Stimulated activated CD4-positive, alpha-beta T cell treated with anti-CD3 and anti-CD28 coated beads, Interleukin-4, amount 100 ng/mL, for 4 hours (primary cell): ENCODE data around the gene GRAMD1B.
"Not testable (repeated sequence)": the region's sequence is repeated elsewhere in the genome, so short reads cannot be mapped to it uniquely, and the experiment has no call there.

Experiments
- DNase-seq, 2 experiments: peaks; one replicate each; pipeline ENCODE4 v3.0.0-alpha.2; 2020

Gene GRAMD1B

DNA sequence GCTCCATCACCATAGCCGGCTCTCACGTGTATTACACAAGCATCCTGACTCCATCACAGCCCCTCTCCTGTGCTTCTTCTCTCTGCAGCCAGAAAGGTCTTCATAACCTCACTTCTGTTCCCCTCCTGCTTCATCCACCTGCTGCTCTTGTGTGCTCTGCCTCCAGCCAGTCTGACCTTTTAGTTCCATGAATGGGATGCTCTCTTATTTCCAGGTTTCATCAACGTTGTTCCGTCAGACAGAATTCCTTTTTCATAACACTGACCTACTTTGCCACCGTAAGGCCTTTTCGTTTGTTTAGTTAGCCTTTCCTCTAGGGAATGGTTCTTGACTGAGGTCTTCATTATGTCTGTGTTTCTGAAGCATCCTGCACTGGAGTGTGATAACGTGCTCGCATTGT is 18.8 kb downstream of the GRAMD1B start:
- DNase-seq = no peak

DNA sequence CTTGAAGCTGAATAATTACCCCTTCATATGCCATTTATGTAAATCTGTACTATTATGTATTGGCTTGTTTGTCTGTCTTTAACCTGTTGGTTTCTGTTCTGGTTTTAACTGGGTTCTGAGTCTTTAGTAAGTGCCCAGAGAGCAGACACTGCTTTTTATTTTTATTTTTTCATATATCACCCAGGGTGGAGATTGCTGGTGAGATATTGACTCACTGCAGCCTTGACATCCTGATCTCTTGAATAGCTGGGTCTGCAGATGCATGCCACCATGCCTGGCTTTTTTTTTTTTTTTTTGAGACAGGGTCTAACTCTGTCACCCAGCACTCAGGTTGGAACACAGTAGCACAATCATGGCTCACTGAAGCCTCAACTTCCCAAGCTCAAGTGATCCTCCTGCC is 19.4 kb downstream of the GRAMD1B start:
- no peak for DNase-seq

- no peak for DNase-seq
Observed at GRCh38 chr11:123450623-123451022, 20.6 kb downstream of the GRAMD1B start.

- no peak for DNase-seq
Observed at GRCh38 chr11:123451183-123451781, 21.2 kb downstream of the GRAMD1B start.

DNA sequence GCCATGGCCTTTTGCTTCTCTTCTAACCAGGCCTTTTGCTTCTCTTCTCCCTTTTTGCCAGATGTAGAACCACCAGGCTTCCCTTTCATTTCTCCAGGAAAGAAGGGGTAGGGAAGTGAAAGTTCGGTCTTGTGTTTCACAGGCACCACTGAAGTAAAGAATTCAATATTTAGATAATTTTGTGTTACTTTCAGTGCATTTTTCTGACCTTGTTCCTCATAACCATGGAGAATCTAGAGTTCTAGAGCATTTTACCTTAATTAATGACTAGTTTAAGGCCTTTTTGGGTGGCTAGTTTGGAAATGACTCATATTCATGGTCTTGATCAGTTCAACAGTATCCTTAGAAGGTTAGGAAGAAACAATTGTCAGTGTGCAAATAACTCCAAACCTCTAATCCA is 22.7 kb downstream of the GRAMD1B start:
- DNase-seq = no peak

GRCh38 chr11:123454060-123454651 is 24.1 kb downstream of the GRAMD1B start:
- peak; percentile 6 to 56 for DNase-seq

DNA sequence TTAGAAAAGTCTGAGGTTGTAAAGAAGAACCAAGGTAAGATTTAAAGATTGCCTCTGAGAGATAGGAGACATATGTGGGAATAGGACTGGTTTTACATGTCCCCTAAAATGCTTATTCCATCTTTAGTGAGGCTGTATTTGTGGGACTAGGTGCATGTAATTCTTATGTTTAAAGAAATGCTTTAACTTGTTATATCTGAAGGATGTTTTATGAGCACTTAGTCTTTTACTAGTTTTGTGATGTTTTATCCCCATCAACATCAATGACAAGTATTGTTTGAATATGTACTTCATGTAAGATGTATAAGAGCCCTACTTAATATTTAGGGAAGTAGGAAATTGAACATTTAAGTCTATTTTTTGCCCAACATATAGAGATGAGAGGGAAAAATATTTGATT is 24.7 kb downstream of the GRAMD1B start:
- DNase-seq = no peak

DNA sequence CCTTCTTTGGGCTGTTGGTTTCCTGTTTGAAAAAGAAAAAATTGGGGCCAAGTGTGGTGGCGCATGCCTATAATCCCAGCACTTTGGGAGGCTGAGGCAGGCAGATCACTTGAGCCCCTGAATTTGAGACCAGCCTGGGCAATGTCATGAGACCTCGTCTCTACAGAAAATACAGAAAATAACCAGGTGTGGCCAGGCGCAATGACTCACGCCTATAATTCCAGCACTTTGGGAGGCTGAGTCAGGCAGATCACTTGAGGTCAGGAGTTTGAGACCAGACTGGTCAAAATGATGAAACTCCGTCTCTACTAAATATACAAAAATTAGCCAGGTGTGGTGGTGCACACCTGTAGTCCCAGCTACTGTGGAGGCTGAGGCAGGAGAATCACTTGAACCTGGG is 26.4 kb downstream of the GRAMD1B start:
- DNase-seq = not testable (repeated sequence)

DNA sequence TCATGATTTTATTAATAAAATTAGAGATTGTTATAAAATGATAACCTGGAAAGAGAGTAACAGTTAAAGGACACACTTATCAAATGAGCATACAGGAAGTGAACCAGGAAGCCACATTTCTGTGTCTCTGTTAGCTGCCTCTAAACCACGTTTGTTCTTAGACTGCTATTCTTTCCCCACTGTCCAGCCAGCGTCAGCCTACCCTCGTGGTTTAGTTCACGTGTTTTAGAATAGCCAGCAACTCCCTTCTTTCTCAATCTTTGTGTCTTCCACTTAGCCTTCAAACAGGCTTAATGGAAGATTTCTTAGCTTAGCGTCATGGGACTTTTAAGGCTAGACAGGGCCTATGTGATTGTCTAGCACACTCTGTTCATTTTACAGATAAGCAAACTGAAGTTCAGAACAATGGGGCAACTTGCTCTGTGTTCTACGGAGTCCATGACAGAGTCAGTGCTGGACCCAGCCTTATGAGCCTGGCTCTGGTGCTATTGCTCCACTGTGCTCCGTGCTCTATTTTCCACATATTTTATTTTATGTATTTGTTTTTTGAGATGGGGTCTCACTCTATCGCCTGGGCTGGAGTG is 27.2 kb downstream of the GRAMD1B start:
- DNase-seq = no peak

DNA sequence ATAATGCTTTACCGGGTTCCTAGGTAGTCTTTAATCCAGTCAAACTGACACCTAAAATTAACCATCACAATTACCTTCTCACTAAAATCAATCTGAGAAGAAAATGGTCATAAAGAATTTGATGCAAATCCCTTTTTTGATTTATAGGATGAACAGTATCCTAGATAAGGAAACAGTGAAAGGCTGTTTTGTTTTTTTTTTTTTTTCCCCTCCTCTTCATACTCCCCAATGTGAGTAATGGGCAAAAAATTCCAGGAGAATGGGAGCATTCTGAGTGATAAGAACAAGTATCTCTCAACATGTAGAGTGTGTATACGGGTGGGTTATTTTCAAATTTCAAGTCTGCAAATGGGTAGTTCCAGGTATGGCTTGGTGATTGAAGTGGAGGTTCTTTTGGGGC is 28.4 kb downstream of the GRAMD1B start:
- no peak for DNase-seq

DNA sequence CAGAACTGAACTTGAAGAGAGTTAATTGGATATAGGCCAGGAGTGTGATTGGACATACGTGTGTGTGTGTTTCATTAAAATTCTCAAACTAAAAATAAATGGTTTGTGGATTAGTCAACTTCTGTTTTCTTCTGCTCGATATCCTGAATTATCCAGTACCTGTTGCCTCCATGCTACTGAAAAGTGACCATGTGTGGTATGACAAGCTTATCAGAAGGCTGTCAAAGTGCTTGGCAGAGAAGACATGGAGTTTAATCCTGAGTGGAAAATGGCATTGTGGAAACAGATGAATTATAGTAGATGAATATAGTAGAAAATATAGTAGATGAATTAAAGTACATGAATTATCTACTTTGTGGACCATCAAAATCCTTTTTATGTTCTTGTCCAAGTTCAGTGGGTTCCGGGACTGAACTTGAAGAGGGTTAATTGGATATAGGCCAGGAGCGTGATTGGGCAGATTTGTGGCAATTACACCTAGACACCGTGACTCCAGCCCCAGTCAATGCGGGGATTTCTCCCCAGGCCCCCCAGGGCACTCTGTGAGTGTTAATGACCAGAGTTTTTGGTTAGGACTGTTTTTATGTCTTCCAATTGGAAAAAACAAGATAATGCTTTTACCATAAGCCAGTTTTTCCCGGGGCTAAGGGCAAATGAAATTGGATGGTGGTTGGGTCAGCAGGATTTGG is 30.1 kb downstream of the GRAMD1B start:
- no peak for DNase-seq

- no peak for DNase-seq
Observed at GRCh38 chr11:123461164-123461563, 31.1 kb downstream of the GRAMD1B start.

DNA sequence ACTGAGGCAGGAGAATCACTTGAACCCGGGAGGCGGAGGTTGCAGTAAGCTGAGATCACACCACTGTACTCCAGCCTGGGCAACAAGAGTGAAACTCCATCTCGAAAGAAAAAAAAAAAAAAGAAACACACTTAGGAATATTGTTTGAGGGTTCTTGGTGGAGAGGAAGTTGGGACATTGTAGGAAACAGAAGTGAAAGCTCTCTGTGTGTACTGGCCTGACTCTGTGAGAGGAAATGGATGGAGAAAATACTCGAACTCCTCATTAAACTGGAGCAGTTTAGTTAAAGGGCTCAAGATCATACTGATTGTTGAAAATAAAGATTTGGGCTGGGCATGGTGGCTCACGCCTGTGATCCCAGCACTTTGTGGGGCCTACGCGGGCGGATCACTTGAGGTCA is 35.6 kb downstream of the GRAMD1B start:
- DNase-seq = not testable (repeated sequence)

DNA sequence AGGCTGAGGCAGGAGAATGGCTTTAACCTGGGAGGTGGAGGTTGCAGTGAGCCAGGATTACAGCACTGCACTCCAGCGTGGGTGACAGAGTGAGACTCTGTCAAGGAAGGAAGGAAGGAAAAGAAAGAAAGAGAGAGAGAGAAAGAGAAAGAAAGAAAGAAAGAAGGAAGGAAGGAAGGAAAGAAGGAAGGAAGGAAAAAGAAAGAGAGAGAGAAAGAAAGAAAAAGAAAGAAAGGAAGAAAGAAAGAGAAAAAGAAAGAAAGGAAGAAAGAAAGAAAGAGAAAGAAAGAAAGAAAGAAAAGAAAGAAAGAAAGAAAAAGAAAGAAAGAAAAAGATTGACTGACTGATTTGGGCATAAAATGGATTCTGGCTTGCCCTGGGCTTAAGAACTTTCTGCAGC is 36.1 kb downstream of the GRAMD1B start:
- DNase-seq = not testable (repeated sequence)

- DNase-seq = no peak
Observed at GRCh38 chr11:123469089-123469488, 39.0 kb downstream of the GRAMD1B start.

DNA sequence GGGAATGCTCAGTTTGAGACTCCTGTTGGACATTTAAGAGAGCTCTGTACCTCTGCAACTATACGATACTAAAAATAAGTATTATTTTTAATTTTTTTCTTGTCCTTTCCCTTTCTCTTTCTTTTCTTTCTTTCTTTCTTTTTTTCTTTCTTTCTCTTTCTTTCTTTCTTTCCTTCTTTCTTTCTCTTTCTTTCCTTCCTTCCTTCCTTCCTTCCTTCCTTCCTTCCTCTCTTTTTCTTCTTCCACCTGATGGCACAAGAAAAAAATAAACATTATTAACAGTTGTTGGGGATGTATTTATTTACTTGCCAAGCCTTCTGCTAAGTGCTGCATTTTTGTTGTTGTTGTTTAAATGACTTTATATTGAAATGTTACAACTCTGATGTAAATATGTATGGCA is 39.5 kb downstream of the GRAMD1B start:
- no peak for DNase-seq

DNA sequence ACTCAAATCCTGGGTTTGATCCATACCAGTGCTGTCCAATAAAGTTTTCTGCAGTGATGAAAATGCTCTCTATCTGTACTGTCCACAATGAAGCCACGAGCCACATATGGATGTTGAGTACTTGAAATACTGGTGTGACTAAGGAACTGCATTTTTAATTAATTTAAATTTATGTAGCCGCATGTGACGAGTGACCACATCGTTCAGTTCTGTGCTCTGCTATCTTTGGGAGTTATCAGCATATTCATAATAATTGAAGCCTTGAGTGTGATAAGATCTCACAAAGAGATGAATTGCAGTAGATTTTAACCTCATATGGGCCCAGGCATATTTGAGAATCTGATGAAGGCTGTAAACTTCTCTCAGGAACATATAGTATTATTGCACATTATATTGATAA is 40.8 kb downstream of the GRAMD1B start:
- no peak for DNase-seq

- no peak for DNase-seq
Observed at GRCh38 chr11:123472236-123472935, 42.3 kb downstream of the GRAMD1B start.

- DNase-seq = no peak
Observed at GRCh38 chr11:123473941-123474677, 44.0 kb downstream of the GRAMD1B start.

DNA sequence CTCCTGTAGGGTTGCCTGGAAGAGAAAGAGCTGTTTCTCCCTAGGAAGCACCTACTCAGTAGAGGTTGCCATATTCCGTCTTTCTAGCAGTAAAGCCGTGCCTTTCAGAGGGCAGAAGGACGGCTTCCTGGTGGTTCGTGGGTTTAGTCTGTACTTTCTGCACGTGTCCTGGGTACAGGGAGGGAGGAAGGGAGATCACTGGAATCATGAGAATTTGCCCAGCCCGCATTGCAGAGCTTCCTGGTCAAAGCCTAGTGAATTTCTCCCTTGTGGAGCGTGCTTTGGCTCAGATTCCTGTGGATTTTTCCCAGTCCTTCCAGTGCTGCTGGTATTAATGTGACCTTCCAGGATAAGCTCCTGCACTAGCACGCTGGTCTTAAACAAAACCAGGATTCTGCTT is 44.9 kb downstream of the GRAMD1B start:
- DNase-seq = no peak

GRCh38 chr11:123475469-123475868 is 45.4 kb downstream of the GRAMD1B start:
- DNase-seq = no peak

DNA sequence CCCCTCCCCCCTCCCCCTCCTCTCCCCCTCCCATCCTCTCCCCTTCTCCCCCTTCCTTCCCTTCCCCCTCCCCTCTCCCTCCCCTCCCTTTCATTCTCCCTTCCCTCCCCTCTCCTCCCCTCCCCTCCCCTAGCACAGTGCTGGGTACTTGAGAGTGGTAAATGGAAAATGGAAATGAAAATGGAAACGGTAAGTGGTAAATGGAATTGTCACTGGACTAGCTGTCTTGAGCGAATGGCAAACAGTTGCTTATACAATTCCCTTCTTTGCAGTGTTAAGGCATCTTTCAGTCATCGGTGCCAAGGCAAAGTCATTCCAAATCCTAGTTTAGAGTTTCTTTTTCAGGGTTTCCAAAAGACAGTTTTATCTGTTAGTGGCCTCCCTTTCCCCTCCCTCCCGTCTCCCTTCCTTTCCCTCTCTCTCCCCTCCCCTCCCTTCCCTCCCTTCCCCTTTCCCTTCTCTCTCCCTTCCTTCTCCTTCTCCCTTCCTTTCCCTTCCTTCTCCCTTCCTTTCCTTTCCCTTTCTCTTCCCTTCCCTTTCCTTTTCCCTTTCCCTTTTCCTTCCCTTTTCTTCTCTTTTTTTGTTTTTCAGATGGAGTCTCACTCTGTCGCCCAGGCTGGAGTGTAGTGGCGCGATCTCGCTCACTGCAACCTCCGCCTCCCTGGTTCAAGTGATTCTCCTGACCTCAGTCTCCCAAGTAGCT is 47.3 kb downstream of the GRAMD1B start:
- no peak for DNase-seq
